GM18873 (cell line): Measurements from ENCODE around the gene GSK3B.
"Not testable (repeated sequence)": the region's sequence is repeated elsewhere in the genome, so short reads cannot be mapped to it uniquely, and the experiment has no call there.

Source experiments
- ATAC-seq: cut with Tn5 transposase; IDR thresholded peaks from one replicate; pipeline ENCODE4 v1.9.1; 2021; ENCODE audit warnings: mild to moderate bottlenecking, moderate library complexity, moderate number of reproducible peaks; ENCODE audit not compliant: unreplicated experiment, low FRiP score

Gene GSK3B

GRCh38 chr3:119894195-119894594 lies 200.1 kb downstream of the GSK3B start:
- no peak for ATAC-seq

GRCh38 chr3:119893769-119894168 lies 200.5 kb downstream of the GSK3B start:
- ATAC-seq, result no peak

- no peak for ATAC-seq
Measured at GRCh38 chr3:119891944-119892721, 202.1 kb downstream of the GSK3B start.

DNA sequence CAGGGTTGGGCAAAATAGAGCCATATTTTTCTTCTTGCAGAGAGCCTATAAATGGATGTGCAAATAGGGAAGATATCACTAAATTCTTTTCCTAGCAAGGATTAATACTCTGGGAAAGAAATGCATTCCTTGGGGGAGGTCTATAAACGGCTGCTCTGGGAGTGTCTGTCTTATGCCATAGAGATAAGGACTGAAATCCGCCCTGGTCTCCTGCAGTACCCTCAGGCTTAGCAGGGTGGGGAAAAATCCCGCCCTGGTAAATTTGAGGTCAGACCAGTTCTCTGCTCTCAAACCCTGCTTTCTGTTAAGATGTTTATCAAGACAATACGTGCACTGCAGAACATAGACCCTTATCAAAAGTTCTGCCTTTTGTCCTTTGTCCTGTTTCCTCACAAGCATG lies 205.6 kb downstream of the GSK3B start:
- ATAC-seq, result not testable (repeated sequence)

DNA sequence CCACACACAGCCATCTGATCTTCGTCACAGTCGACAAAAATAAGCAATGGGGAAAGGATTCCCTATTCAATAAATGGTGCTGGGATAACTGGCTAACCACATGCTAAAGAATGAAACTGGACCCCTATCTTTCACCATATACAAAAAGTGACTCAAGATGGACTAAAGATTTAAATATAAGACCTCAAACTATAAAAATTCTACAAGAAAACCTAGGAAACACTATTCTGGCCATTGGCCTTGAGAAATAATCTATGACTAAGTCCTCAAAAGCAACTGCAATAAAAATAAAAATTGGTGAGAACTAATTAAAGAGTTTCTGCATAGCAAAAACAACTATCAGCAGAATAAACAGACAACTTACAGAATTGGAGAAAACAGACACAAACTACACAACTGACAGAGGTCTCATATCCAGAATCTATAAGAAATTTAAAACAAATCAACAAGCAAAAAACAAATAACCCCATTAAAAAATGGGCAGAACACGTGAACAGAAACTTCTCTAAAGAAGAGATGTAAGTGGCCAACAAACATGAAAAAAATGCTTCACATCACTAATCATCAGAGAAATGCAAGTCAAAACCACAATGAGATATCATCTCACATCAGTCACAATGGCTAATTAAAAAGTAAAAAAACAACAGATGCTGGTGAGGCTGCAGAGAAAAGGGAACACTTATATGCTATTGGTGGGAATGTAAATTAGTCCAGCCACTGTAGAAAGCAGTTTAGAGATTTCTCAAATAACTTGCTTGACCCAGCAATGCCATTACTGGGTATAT lies 208.3 kb downstream of the GSK3B start:
- ATAC-seq, result no peak

- no peak for ATAC-seq
Measured at GRCh38 chr3:119884161-119884557, 210.1 kb downstream of the GSK3B start.

- no peak for ATAC-seq
Measured at GRCh38 chr3:119883461-119884160, 210.6 kb downstream of the GSK3B start.

DNA sequence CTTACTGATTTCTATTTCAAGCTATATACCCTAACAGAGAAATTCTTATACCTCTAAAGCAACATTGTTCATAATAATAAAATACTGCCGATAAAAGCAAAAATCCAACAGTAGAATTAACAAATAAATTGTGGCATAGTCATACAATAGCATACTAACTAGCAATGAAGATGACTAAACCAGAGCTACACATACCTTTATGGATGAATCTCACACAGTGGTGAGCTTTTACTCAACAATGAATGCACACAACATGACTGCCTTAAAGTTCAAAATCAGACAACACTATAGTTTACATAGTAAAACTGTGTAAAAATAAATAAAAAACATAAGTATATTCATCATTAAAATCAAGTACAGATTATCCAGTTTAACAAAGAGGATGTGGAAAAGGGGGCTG lies 213.3 kb downstream of the GSK3B start:
- ATAC-seq, result no peak

DNA sequence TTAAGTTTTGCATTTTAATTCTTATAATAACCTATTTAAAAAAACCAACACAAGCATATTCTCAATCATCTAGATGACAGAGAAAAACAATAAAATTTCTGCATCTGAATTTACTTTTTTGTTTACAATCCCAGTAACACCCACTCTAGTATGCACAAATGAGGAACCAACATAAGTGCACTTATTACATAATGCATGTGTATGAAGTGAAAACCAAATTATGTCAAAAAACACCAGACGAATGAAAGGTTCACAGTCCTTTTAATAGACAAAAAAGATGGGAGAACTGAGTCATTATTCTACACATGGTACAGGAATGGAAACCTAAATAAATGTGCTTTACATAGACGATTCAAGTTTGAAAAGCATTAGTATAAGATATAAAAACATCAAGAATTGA lies 220.6 kb downstream of the GSK3B start:
- ATAC-seq, result no peak

DNA sequence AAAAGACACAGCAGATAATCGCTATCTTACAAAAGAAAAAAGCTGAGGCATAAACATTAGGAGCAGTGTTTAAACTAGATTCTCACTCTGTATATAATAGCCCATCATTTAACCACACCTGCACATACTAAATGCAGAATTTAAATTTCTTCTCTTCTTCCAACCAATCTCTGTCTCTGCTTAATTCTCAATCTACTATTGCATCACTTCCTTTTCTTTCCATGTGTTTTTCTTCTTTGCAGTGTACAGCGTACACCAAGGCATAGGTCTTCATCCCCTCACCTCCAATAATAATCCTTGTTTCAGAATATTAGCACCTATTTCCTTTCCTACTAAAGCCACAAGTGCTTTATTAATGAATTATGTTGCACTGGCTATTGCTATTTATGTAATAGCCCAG lies 221.5 kb downstream of the GSK3B start:
- no peak for ATAC-seq

GRCh38 chr3:119871571-119871970 lies 222.7 kb downstream of the GSK3B start:
- ATAC-seq, result no peak

DNA sequence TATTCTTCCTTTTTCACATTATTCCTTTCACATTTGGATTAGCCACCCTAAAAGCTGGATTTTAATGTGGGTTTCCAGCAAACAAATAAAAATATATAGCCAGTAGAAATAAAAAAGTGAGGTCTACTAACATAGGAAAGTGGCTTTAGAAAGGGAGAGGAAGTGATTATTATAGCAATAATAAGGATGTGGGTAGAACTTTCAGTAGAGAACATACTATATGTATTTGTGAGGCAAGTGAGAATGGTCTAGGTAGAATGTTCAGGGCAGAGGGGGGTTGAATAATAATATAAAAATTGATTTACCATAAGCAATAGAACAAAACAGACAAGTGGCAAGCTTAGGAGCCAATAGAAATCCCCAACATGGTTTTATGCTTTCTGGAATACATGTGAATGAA lies 223.7 kb downstream of the GSK3B start:
- no peak for ATAC-seq

- no peak for ATAC-seq
Measured at GRCh38 chr3:119864476-119864875, 229.8 kb downstream of the GSK3B start.

GRCh38 chr3:119862616-119863015 lies 231.6 kb downstream of the GSK3B start:
- no peak for ATAC-seq

- ATAC-seq, result no peak
Measured at GRCh38 chr3:119861681-119862080, 232.6 kb downstream of the GSK3B start.

GRCh38 chr3:119859728-119860127 lies 234.5 kb downstream of the GSK3B start:
- ATAC-seq, result no peak

DNA sequence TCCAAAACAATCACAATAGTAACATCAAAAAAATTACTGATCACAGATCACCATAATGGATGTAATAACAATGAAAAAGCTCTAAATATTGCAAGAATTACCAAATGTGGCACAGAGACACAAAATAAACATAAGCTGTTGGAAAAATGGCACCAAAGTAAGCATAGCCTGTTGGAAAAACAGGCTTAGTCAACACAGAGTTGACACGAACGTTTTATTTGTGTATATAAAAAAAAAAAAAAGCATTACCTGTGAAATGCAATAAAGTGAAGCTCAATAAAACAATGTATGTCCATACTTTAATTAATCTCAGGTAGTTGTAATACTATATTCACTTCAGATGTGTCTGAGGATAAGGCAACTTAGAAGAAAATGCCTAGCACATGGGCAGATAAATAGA lies 235.3 kb downstream of the GSK3B start:
- ATAC-seq, result no peak

GRCh38 chr3:119856695-119857094 lies 237.6 kb downstream of the GSK3B start:
- ATAC-seq, result no peak

DNA sequence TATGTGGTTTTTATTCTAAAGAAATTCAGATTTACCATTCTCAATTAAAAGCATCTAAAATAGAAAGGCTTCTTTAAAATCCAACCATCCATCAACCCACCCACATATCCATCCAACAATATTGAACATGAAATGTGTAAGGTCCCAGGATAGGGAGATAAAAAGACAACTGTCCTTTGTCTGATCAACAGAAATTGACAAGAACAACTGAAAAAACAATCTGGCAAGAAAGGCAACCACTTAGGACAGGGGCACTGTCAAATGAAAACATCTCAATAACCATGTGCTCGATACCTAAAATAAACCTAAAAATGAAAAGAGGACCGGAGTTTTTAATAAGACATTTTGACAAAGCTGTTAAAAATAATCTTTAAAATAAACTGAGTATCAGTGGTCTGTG lies 245.1 kb downstream of the GSK3B start:
- no peak for ATAC-seq

DNA sequence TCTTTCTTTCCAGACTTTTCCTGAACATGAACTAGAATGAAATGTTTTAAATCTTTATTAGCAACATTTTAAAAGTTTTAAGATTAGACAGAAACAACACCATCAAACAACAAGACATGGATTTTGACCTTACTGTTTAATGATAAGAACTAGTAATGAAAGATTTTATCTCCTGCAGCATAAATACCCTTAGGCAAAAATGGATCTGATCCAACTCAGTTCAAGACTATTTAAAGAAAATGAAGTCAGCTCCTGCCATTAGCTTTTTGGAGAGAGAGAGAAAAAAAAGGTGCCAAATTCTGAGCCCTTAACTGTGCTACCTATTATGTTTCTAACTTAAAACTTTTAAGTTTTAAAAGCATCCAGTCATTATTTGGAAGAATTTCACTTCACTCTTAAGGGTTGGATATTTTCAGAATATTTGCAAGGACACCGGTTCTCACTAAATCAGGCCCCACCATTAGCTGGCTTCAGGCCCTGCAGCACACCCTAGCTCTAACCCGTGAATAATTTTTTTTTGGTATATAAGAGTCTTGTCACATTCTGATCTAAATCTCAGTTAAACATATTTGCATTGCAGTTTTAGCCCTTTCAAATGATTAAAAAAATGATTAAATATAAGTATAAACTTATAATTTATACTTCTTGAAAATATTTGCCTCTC lies 252.3 kb downstream of the GSK3B start:
- no peak for ATAC-seq

- no peak for ATAC-seq
Measured at GRCh38 chr3:119835556-119835955, 258.7 kb downstream of the GSK3B start.
